ENCODE data around the gene PKN3.

- TF ChIP-seq CTCF (IDR thresholded peaks at IDR 0.05) (no peak), POLR2A (IDR thresholded peaks at IDR 0.05) (no peak)
These were observed 5.1 kb downstream of the PKN3 start for GRCh38 chr9:128707446-128707845.
